H54 (cell line): ENCODE measurements around the gene ASPG.

ENCODE experiments used
- DNase-seq: peaks from one replicate; pipeline ENCODE4 v3.0.0; 2011; ENCODE audit warnings: low spot score, mixed read lengths; ENCODE audit not compliant: insufficient read length
- FAIRE-seq: peaks from 3 replicates; lab custom pipeline; 2011; peaks lifted over from hg19 to GRCh38; lab: Jason Lieb, UNC
- POLR2A ChIP-seq: IDR thresholded peaks from 2 replicates; pipeline ENCODE4 v1.6.1; 2011; ENCODE audit warnings: low read depth, mild to moderate bottlenecking, low read length

The ASPG gene

DNA sequence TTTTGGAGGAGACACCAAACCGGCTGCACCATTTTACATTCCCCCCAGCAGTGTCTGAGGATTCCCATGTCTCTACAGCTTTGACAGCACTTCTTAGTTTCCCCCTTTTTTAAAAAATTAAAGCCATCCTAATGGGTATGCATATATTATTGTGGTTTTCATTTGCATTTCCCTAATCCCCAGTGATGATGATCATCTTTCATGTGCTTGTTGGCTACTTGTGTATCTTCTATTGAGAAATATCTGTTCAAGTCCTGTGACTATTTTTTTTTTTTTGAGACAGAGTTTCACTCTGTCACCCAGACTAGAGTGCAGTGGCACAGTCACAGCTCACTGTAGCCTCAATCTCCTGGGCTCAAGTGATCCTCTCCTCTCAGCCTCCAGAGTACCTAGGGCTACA lies 23.2 kb upstream of the ASPG start:
- TF ChIP-seq POLR2A = no peak
- DNase-seq = no peak
- FAIRE-seq = no peak

DNA sequence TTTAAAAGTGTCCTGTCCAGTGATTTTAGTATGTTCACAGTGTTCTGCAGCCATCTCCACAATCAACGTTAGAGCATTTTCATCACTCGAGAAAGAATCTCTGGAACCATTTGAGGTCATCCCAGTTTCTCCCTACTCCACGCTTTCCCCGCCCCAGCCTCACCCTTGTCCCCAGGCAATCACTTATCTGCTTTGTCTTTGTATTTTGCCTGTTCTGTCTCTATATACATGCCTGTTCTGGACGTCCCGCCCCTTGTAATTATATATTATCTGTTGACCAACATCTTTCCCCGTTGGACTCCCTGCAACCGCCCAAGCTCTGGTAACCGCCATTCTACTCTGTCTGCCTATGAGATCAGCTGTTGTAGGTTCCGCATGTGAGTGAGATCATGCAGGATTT lies 21.5 kb upstream of the ASPG start:
- FAIRE-seq (no peak), DNase-seq (no peak)
- TF ChIP-seq POLR2A = no peak

DNA sequence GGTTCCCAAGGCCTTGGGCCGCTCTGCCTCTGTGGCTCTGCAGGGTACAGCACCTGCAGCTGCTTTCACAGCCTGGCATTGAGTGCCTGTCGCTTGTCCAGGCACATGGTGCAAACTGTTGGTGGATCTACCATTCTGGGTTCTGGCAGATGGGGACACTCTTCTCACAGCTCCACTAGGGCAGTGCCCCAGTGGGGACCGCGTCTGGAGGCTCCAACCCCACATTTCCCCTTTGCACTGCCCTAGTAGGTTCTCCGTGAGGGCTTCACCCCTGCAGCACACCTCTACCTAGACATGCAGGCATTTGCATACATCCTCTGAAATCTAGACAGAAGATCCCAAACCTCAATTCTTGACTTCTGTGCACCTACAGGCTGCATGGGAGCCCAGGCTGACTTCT lies 19.2 kb upstream of the ASPG start:
- no peak for DNase-seq
- TF ChIP-seq POLR2A = no peak
- no peak for FAIRE-seq

DNA sequence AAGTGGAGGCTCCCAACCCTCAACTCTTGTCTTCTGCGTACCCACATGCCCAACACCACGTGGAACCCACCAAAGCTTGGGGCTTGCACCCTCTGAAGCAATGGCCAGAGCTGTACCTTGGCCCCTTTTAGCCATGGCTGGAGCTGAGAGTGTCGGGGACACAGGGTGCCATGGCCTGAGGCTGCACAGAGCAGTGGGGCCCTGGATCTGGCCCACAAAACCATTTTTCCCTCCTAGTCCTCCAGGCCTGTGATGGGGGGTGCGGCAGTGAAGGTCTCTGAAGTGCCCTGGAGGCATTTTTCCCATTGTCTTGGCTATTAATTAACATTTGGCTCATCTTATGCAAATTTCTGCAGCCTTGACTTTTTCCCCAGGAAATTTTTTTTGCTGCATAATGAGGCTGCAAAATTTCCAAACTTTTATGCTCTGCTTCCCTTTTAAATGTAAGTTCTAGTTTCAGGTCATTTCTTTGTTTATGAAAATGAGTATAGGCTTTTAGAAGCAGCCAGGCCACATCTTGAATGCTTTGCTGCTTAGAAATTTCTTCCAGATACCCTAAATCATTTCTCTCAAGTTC lies 18.7 kb upstream of the ASPG start:
- no peak for TF ChIP-seq POLR2A
- FAIRE-seq = no peak
- no peak for DNase-seq

DNA sequence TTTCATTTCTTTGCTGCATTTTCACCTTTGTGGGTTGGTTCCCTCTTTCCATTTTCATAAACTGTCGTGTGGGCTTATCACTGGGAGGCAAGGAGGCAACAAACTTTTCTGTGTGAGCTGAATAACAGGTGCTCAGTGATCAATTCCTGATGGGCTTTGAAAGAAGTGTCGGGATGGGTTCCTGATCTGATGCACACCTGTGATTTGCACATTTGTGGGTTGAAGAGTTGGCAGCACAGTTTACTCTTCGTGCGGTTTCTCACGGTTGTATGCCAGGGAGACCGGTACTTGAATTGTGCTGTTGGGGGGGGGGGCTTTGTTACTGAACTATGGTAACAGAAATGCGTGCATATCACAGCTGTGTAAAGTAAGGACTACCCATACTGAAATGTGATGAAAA lies 16.0 kb upstream of the ASPG start:
- TF ChIP-seq POLR2A = no peak

DNA sequence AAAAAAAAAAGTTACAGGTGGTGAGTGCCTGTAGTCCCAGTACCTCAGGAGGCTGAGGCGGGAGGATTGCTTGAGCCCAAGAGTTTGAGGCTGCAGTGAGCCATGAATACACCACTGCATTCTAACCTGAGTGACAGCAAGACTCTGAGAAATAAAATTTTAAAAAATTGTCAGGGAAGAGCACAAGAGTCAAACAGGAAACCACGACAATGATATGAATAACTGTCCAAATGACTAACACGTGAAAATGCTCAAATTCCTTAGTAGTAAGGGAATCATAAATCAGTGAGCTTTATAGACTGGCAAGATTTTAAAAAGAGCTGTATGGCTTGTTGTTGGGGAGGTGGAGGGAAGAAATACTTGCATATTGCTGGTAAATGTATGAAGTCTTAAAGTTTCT lies 12.9 kb upstream of the ASPG start:
- FAIRE-seq (no peak), DNase-seq (no peak)
- no peak for TF ChIP-seq POLR2A

More for the DNA sequence above, 16.0 kb upstream of the ASPG start:
- DNase-seq (no peak), FAIRE-seq (no peak)

DNA sequence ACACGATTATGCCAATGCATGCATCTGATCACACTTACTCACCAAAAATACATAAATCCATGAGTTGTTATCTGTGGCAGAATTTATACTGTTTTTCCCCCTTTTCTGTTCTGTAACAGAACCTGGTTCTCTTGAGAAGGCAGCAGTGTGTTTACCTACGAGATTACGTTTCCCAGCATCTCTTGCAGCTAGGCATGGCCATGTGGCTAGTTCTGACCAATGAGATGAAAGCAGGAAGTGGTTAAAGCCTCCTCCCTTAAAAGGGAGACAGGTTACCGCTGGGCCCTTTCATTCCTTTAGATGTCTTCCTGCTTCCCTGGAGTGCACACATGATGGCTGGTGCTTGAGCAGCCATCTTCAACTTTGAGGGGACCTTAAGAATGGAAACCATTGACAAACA lies 11.7 kb upstream of the ASPG start:
- no peak for FAIRE-seq
- DNase-seq = no peak
- no peak for TF ChIP-seq POLR2A

DNA sequence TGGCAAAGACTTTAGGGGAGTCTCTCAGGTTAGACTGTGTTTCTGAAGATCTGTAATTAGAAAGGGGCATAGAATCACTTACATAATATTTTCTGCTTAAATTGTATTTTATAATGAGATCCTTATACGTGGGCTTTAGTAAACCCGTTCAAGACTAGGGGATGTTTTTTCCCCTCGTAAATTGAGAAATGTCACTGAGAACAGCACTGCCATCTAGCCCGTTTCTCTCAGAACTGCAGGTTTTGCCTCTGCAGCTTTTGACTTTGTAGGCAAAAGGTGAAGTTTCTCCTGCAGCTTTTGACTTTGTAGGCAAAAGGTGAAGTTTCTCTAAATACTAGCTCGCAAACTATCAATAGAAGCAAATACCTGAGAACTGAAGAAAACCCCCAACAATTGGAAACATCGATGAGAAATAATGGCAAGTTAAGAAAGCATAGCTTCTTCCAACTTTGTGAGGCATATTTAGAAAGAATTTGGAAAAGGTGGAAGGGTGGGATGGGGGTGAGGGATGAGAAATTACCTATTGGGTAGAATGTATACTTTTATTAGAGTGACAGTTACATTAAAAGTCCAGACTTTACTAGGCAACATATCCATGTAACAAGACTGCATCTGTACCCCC lies 9.9 kb upstream of the ASPG start:
- TF ChIP-seq POLR2A = no peak
- no peak for FAIRE-seq
- no peak for DNase-seq

DNA sequence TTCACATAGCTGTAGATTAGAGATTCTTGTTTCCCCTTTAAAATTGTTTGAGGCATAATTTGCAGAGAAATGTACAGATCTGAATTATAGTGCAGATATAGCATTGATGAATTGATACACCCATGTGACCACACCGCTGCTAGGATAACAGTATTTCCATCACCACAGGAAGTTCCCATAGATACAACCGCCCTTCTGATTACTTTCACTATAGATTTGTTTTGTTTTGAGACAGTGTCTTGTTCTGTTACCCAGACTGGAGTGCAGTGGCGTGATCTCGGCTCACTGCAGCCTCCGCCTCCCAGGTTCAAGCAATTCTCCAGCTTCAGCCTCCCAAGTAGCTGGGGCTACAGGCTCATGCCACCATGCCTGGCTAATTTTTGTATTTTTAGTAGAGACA lies 8.8 kb upstream of the ASPG start:
- TF ChIP-seq POLR2A = no peak
- DNase-seq (no peak), FAIRE-seq (no peak)

DNA sequence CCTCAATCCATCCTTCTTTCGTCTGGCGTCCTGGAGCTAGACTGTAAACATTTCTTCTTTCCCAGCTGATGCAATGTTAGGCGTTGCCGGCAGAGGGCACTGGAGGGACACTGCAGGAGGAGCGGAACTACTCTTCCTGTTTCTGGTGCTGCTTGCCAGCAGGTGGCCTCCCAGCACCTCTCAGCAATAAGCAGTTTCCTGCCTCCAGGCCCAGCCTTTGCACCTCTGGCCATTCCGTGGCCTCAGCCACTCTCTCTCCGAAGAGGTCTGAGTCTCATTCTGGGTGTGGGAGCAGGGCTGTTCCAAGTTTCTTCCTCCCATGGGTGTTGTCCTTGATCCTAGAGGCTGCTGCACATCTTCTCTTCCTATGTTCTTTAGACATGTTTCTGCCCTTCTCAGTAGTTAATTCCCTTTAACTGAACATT lies 7.5 kb upstream of the ASPG start:
- TF ChIP-seq POLR2A = no peak
- FAIRE-seq (peak; percentile 97), DNase-seq (peak; percentile 99)

DNA sequence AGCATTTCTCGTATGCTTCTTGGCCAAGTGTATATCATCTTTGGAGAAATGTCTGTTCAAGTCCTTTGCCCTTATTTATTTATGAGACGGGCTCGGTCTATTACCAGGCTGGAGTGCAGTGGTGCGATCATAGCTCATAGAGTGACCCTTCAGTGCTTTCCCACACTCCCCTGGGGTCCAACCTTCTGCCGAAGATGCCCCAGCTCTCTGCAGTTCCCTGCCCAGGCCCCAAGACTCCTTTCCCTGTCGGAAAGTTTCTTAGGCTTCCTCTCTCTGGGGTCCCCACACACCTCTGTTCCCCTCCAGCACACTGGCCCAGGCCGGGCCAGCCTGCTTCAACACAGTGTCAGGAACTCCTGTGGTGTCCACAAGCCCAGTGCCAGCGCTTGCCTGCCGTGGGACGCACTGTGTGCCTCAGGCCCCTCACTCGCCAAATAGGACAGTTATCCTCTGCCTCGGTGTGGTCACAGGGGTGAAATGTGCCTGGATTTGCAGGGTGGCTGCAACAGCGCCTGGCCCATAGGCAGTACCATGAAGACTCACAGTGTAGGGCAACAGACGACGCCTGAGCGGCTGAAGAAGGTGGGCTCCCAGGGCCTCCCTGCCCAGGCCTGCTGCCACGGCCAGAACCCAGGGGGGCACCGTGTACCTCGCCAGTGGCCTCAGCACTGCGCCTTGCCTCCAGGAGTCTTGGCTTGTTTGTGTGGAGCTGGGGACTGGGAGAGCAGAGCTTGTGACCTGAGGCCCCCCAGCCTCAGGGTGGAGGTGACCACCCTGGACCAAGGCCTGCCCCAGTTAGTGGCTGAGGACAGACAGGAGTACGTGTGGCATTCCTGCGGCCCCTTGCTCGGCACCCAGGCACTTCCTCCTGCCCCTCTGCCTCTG lies 4.9 kb upstream of the ASPG start:
- TF ChIP-seq POLR2A = no peak
- no peak for DNase-seq
- FAIRE-seq = no peak

DNA sequence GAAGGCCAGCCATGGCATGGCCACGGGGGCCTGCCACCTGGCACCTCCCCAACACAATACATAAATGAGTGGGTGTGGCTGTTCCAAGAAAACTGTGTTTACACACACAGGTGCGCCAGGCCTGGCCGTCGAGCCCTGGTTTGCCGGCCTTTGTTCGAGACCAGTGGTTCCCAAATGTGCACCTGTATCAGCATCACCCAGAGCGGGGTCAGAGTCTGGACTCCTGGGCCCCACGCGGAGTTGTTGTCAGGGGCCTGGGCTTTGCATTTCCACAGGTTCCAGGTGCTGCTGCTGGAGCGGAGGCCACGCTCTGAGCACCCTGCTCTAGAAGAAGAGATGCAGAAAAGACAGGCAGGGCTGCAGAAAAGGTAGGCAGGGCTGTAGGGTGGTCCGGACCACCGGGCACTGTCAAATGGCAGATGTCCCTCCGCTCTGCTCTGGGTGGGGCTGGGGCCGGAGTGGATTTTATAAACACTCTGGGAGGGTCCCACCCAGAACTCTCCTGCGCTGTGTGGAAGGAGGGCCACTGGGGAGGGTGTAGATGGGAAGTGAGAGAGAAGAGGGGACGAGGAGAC lies 4.2 kb upstream of the ASPG start:
- FAIRE-seq (no peak), DNase-seq (peak; percentile 3)
- no peak for TF ChIP-seq POLR2A

DNA sequence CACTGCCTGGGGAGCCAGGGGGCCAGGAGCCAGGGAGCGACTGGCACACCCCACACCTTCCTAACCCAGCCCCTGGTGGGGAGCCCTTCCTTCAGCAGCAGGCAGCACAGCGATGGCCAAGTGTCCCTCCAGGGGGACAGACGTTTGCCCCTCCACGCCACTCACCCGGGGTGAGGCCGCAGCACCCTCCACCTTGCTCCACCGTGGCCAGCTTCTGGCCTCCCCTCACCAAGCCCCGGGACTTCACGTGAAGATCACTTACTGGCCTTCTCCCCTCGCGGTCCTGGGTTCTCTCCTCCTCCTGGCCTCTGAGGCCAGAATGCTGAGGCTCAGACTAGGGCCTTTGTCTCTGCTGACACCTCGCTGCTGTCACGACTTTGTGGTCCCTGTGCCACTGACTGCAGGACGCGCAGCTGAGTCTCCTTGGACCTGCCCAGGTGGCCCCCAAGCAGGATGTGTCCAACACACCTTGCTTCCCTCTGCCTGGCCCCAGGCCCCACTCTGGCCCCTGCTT lies 3.5 kb upstream of the ASPG start:
- TF ChIP-seq POLR2A = no peak
- no peak for FAIRE-seq

DNA sequence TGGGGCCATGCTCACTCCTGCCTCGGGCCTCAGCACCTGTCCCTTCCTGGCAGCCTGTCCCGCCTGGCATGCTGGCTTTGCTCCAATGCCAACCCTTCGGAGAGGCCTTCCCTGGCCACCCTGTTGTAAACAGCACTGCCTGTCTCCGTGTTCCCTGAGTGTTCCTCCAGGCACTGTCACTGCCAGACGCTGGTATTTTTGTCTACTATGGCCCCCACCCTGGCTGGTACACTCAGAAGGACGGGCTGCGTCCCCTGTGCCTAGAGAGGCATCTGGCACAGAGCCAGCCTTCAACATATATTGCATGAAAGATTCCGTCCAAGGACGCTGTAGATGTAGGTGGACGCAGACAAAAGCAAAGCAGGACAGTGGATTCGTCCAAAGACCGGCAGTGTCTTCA lies 2.7 kb upstream of the ASPG start:
- FAIRE-seq = no peak
- peak; percentile 6 for DNase-seq
- TF ChIP-seq POLR2A = no peak

More for the DNA sequence above, 3.5 kb upstream of the ASPG start:
- peak; percentile 3 for DNase-seq
